H1 (cell line): ENCODE measurements around the gene ERC1.

ENCODE experiments used
- CREB1 ChIP-seq: IDR thresholded peaks from 2 replicates; pipeline ENCODE4 v1.6.1; 2012; ENCODE audit warnings: inconsistent platforms
- EZH2 ChIP-seq: fragments of 200-600 bp; sonication (generic); IDR thresholded peaks from 2 replicates; pipeline ENCODE4 v1.7.1; 2012; ENCODE audit warnings: low read depth, mild to moderate bottlenecking, moderate library complexity, low read length, inconsistent platforms; ENCODE audit not compliant: severe bottlenecking
- SP4 ChIP-seq: IDR thresholded peaks from 2 replicates; pipeline ENCODE4 v1.6.1; 2012; ENCODE audit warnings: low read length, inconsistent platforms
- TF ChIP-seq, protein P1 (sequence below), 3 experiments: IDR thresholded peaks; 1 replicate in 2 of 3; 2 replicates in 1 of 3; pipeline versions ENCODE4 v1.5.1 to v1.6.1; 2011; ENCODE audit warnings: low read length in 3 of 3, mild to moderate bottlenecking in 3 of 3, inconsistent platforms in 2 of 3, low read depth in 1 of 3, moderate library complexity in 1 of 3; ENCODE audit not compliant: insufficient read depth in 1 of 3; ENCODE audit errors: control extremely low read depth in 1 of 3

DNA sequence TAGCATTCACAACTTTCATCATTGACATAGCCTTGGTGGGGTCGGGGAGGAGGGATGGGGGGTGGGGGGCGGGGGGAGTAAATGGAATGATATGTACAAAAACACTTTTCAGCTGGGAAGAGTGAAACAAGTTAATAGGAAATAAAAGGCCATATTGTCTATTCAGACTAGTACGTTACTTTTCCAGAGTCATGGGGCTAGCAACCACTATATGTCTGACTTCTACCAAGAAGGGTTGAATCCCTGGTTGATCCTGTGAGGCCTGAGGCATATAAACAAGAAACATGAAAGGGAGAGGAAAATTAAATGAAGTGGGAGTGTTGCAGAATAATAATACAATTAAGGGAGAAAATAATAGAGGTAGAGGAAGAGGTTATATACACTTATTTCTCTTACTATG, 225.5 kb downstream of the ERC1 start:
- TF ChIP-seq CREB1 = no peak
- TF ChIP-seq, protein P1, sequence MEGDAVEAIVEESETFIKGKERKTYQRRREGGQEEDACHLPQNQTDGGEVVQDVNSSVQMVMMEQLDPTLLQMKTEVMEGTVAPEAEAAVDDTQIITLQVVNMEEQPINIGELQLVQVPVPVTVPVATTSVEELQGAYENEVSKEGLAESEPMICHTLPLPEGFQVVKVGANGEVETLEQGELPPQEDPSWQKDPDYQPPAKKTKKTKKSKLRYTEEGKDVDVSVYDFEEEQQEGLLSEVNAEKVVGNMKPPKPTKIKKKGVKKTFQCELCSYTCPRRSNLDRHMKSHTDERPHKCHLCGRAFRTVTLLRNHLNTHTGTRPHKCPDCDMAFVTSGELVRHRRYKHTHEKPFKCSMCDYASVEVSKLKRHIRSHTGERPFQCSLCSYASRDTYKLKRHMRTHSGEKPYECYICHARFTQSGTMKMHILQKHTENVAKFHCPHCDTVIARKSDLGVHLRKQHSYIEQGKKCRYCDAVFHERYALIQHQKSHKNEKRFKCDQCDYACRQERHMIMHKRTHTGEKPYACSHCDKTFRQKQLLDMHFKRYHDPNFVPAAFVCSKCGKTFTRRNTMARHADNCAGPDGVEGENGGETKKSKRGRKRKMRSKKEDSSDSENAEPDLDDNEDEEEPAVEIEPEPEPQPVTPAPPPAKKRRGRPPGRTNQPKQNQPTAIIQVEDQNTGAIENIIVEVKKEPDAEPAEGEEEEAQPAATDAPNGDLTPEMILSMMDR (IDR thresholded peaks at IDR 0.05; ENCODE audit: control extremely low read depth in 1 of 3, insufficient read depth in 1 of 3, low read depth in 1 of 3, low read length in 3 of 3) = no peak
- no peak for TF ChIP-seq EZH2
- TF ChIP-seq SP4 = no peak
